GM19467 (cell line): ENCODE measurements around the gene CCDC81.
"Not testable (repeated sequence)": the region's sequence is repeated elsewhere in the genome, so short reads cannot be mapped to it uniquely, and the experiment has no call there.

ENCODE experiments used
- ATAC-seq: cut with Tn5 transposase; IDR thresholded peaks from one replicate; pipeline ENCODE4 v1.9.1; 2021; ENCODE audit warnings: mild to moderate bottlenecking, moderate library complexity; ENCODE audit not compliant: unreplicated experiment

Gene CCDC81

GRCh38 chr11:86386746-86387145, 12.1 kb downstream of the CCDC81 start:
- ATAC-seq, result no peak

- no peak for ATAC-seq
Measured at GRCh38 chr11:86388198-86388597, 13.5 kb downstream of the CCDC81 start.

- ATAC-seq, result no peak
Measured at GRCh38 chr11:86390487-86390886, 15.8 kb downstream of the CCDC81 start.

- no peak for ATAC-seq
Measured at GRCh38 chr11:86395061-86395551, 20.4 kb downstream of the CCDC81 start.

GRCh38 chr11:86396396-86396795, 21.7 kb downstream of the CCDC81 start:
- no peak for ATAC-seq

GRCh38 chr11:86397351-86397750, 22.7 kb downstream of the CCDC81 start:
- ATAC-seq, result no peak

- no peak for ATAC-seq
Measured at GRCh38 chr11:86398106-86398505, 23.4 kb downstream of the CCDC81 start.

GRCh38 chr11:86403458-86403857, 28.8 kb downstream of the CCDC81 start:
- ATAC-seq, result no peak

GRCh38 chr11:86408845-86409244, 34.2 kb downstream of the CCDC81 start:
- ATAC-seq, result no peak

GRCh38 chr11:86414032-86414431, 39.3 kb downstream of the CCDC81 start:
- ATAC-seq, result no peak

GRCh38 chr11:86415026-86415425, 40.3 kb downstream of the CCDC81 start:
- no peak for ATAC-seq

GRCh38 chr11:86416494-86416893, 41.8 kb downstream of the CCDC81 start:
- ATAC-seq, result no peak

GRCh38 chr11:86416951-86417350, 42.3 kb downstream of the CCDC81 start:
- not testable (repeated sequence) for ATAC-seq

GRCh38 chr11:86418106-86418505, 43.4 kb downstream of the CCDC81 start:
- no peak for ATAC-seq

GRCh38 chr11:86418513-86418912, 43.8 kb downstream of the CCDC81 start:
- ATAC-seq, result no peak

GRCh38 chr11:86418917-86419316, 44.2 kb downstream of the CCDC81 start:
- ATAC-seq, result no peak

- no peak for ATAC-seq
Measured at GRCh38 chr11:86421946-86422345, 47.3 kb downstream of the CCDC81 start.

- ATAC-seq, result no peak
Measured at GRCh38 chr11:86422371-86422770, 47.7 kb downstream of the CCDC81 start.

GRCh38 chr11:86423488-86423887, 48.8 kb downstream of the CCDC81 start:
- ATAC-seq, result not testable (repeated sequence)

GRCh38 chr11:86427441-86427840, 52.8 kb downstream of the CCDC81 start:
- ATAC-seq, result no peak

- ATAC-seq, result no peak
Measured at GRCh38 chr11:86431258-86431657, 56.6 kb downstream of the CCDC81 start.

- not testable (repeated sequence) for ATAC-seq
Measured at GRCh38 chr11:86433361-86434095, 58.8 kb downstream of the CCDC81 start.

- no peak for ATAC-seq
Measured at GRCh38 chr11:86435711-86436110, 61.0 kb downstream of the CCDC81 start.
